HG03045 (cell line): Measurements from ENCODE around the gene KNL1.
"Not testable (repeated sequence)": the region's sequence is repeated elsewhere in the genome, so short reads cannot be mapped to it uniquely, and the experiment has no call there.

Experiments
- ATAC-seq: cut with Tn5 transposase; IDR thresholded peaks from one replicate; pipeline ENCODE4 v1.9.1; 2021; ENCODE audit warnings: mild to moderate bottlenecking, moderate library complexity; ENCODE audit not compliant: unreplicated experiment

KNL1 gene

GRCh38 chr15:40593588-40594428, at the start of gene KNL1:
TSS of gene KNL1 (plus strand) at chr15:40594249. CDS start at chr15:40602932, 8,683 bp downstream.
- ATAC-seq = peak; percentile 69

- no peak for ATAC-seq
Measured at GRCh38 chr15:40545457-40545856, 48.6 kb upstream of the KNL1 start.

GRCh38 chr15:40548610-40549009, 45.4 kb upstream of the KNL1 start:
- no peak for ATAC-seq

- no peak for ATAC-seq
Measured at GRCh38 chr15:40549894-40550293, 44.2 kb upstream of the KNL1 start.

GRCh38 chr15:40550341-40551037, 43.6 kb upstream of the KNL1 start:
- ATAC-seq = peak; percentile 59

- no peak for ATAC-seq
Measured at GRCh38 chr15:40554161-40554525, 39.9 kb upstream of the KNL1 start.

GRCh38 chr15:40555876-40556275, 38.2 kb upstream of the KNL1 start:
- no peak for ATAC-seq

GRCh38 chr15:40558952-40559742, 34.9 kb upstream of the KNL1 start:
- no peak for ATAC-seq

- no peak for ATAC-seq
Measured at GRCh38 chr15:40562691-40563090, 31.4 kb upstream of the KNL1 start.

GRCh38 chr15:40563426-40563825, 30.6 kb upstream of the KNL1 start:
- ATAC-seq = no peak

GRCh38 chr15:40564591-40565332, 29.3 kb upstream of the KNL1 start, which contains the start of gene CCDC32:
TSS of gene CCDC32 (minus strand) at chr15:40565042. CDS start at chr15:40563015, 2,027 bp downstream.
- ATAC-seq = peak; percentile 97

GRCh38 chr15:40565333-40566238, 28.5 kb upstream of the KNL1 start:
- no peak for ATAC-seq

- no peak for ATAC-seq
Measured at GRCh38 chr15:40567111-40567510, 26.9 kb upstream of the KNL1 start.

GRCh38 chr15:40569129-40569953, 24.7 kb upstream of the KNL1 start, which contains the start of gene RPUSD2:
TSS of gene RPUSD2 (plus strand) at chr15:40569299. CDS start at chr15:40569338, 39 bp downstream.
- ATAC-seq = peak; percentile 55

GRCh38 chr15:40575113-40575512, 18.9 kb upstream of the KNL1 start:
- no peak for ATAC-seq

GRCh38 chr15:40576914-40577313, 17.1 kb upstream of the KNL1 start:
- ATAC-seq = not testable (repeated sequence)

- ATAC-seq = no peak
Measured at GRCh38 chr15:40578892-40579291, 15.2 kb upstream of the KNL1 start.

GRCh38 chr15:40581796-40582195, 12.3 kb upstream of the KNL1 start:
- not testable (repeated sequence) for ATAC-seq
